Activated CD4-positive, alpha-beta T cell treated with anti-CD3 and anti-CD28 coated beads for 4 hours (primary cell): ENCODE data around the gene C11orf21.
"Not testable (repeated sequence)": the region's sequence is repeated elsewhere in the genome, so short reads cannot be mapped to it uniquely, and the experiment has no call there.

Experiments
- DNase-seq, 2 donors: peaks; one replicate each; pipeline ENCODE4 v3.0.0-alpha.2; 2020

C11orf21 gene

DNA sequence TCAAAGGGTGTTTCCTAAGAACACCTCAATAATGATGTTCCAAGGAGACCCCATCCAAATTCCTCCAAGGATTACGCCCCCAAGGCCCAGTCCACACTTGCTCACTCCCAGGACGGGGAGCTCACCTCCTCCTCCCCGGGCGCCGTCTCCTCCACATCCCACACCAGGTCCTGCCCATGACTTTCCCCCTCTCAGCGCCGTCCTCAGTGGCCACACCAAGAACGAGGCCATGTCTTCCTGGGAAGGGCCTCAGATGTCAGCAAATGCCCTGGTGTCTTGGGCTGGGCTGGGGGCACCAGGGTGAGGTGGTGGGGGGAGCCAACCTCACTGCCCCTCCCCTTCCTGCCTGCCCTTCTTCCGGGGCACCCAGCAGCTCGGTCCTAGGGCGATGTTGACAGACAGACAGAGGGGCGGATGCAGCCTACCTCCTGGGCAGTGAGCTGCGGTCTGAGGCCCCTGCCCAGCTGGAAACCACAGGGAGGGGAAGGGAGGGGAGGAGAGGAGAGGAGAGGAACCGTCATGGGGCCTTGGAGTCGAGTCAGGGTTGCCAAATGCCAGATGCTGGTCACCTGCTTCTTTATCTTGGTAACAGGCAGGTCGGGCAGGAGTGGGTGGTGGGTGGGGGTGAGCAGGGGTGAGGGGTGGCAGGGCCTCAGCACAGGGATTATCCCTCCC lies at the start of gene C11orf21, which contains the start of gene TSPAN32:
Gene C11orf21, minus strand, starts transcription at position 288 of the 675 bp plus-strand sequence. Its CDS starts 110 bp downstream, at position 178.
Gene TSPAN32, plus strand, starts transcription at position 383 of the 675 bp plus-strand sequence. Its CDS starts 137 bp downstream, at position 520.
- peak; percentile 33 to 48 for DNase-seq

DNA sequence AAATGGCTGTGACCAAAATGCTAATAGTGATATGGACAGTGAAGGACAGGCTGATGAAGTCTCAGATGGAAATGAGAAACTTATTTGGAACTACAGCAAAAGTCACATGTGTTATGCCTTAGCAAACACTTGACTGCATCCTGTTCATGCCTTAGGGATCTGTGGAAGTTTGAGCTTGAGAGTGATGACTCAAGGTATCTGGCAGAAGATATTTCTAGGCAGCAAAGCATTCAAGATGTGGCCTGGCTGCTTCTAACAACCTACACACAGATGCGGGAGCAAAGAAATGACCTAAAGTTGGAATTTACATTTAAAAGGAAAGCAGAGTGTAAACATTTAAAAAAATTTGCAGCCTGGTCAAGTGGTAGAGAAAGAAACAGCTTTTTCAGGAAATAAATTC lies 47.3 kb upstream of the C11orf21 start:
- no peak for DNase-seq

- DNase-seq = no peak
Observed at GRCh38 chr11:2347308-2347830, 45.7 kb upstream of the C11orf21 start.

DNA sequence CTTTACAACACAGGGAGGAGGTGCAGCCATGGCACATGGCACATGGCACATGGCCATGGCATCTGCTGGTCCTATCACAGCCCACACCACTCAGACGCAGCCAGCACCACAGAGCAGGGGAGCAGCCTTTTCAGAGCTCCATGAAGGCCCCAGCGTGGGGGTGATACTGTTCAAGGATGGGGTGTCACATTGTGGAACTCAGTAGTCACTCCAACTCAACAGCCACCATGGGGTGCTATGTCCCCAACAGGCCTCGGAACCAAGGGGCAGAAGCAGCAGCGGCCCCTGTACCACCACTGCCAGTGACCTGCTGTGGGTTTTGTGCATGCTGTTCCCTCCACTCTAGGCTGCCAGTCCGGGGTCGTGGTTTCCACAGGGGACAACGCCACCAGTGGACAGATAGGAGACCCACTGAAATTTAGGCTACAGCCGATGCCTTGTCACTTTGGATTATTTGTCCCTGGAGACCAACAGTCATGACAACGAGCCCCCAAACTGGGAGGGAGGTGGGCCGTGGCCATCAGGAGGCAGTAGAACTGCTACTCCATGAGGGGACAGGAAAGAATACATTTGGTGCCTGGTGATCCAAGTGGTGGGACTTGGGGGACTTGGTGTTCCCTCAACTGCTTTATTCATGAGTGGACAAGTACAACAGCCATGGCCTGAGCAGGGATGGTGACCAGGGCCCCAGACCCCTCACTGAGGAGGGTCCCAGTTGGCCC lies 45.0 kb upstream of the C11orf21 start:
- DNase-seq = no peak

GRCh38 chr11:2346014-2346413 lies 44.3 kb upstream of the C11orf21 start:
- no peak for DNase-seq

DNA sequence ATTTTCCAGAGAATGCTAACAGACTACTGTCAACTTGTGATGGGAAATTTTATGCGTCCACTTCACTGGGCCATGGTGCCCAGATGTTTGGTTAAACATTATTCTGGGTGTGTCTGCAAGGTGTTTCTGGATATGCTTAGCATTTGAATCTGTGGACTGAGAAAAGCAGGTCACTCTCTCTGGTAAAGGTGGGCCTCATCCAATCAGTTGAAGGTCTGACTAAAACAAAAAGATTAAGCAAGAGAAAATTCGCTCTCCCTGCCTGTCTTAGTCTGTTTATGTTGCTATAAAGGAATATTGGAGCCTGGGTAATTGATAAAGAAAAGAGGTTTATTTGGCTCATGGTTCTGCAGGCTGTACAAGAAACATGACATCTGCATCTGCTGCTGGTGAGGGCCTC lies 43.3 kb upstream of the C11orf21 start:
- DNase-seq = no peak

DNA sequence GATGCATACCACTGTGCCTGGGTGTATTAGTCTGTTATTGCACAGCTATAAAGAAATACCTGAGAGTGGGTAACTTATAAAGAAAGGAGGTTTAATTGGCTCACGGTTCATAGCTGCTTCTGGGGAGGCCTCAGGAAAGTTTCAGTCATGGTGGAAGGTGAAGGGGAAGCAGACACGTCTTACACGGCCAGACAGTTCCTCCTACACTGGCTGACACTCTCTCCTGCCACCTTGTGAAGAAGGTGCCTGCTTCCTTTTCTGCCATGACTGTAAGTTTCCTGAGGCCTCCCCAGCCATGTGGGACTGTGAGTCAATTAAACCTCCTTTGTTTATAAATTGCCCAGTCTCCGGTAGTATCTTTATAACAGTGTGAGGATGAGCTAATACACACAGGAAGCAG lies 41.8 kb upstream of the C11orf21 start:
- no peak for DNase-seq

GRCh38 chr11:2342981-2343380 lies 41.3 kb upstream of the C11orf21 start:
- no peak for DNase-seq

DNA sequence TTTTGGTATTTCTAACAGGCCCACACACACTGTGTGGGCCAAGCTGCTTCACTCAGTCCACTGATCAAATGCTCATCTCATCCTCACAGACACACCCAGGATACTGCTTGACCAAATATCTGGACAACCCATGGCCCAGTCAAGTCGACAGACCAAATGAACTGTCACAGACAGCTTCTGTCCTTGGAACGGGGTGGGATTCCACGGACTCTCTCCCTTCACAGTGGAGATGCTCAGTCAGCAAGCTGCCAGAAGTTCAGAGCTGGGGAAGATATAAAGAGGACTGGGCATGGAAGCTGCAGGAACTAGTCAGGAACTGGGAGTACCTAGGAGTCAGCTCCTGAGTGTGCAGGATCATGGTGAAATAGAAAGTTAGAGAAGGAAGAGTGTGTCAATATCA lies 40.8 kb upstream of the C11orf21 start:
- no peak for DNase-seq

GRCh38 chr11:2338760-2339159 lies 37.0 kb upstream of the C11orf21 start:
- DNase-seq = not testable (repeated sequence)

- not testable (repeated sequence) for DNase-seq
Observed at GRCh38 chr11:2335286-2335685, 33.6 kb upstream of the C11orf21 start.

- not testable (repeated sequence) for DNase-seq
Observed at GRCh38 chr11:2333486-2334205, 31.9 kb upstream of the C11orf21 start.

DNA sequence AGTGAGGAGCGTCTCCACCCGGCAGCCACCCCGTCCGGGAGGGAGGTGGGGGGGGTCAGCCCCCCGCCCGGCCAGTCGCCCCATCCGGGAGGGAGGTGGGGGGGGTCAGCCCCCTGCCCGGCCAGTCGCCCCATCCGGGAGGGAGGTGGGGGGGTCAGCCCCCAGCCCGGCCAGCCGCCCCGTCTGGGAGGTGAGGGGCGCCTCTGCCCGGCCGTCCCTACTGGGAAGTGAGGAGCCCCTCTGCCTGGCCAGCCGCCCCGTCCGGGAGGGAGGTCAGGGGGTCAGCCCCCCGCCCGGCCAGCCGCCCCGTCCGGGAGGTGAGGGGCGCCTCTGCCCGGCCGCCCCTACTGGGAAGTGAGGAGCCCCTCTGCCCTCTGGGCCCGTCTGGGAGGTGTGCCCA lies 30.9 kb upstream of the C11orf21 start:
- not testable (repeated sequence) for DNase-seq

- DNase-seq = no peak
Observed at GRCh38 chr11:2331404-2331803, 29.7 kb upstream of the C11orf21 start.

DNA sequence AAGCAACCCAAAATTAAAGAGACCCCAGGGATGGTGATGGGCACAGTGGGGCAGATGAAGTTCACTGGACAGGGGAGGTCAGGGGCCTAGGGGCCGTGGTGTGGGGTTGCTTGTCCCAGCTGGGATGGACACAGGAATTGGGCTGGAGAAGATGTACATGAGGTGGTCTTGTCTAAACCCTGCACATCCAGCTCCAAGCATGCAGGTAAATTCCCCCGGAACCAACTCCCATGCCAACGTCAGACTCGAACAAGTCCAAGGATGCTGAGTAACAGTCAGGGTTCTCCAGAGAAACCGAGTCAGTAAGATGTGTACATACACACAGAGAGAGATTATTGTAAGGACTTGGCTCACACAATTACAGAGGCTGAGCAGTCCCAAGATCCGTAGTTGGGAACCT lies 29.0 kb upstream of the C11orf21 start:
- no peak for DNase-seq

DNA sequence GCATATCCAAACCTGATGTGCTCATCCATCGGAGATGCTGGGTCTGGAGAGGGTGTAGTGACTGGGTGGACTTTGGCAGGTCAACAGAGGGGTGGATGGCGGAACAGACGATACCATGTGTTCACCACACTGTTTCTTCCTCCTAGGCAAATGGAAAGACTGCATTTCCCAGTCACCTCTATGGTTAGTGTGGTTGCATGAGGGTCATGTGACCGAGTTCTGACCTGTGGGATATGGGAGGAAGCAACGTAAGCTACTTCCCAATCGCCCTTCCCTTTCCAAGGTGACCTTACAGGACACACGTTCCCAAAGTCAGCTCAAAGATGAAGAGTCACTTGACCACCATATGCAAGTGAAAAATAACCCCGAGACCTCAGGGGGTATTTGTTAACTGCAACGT lies 27.8 kb upstream of the C11orf21 start:
- no peak for DNase-seq

GRCh38 chr11:2328656-2329354 lies 27.1 kb upstream of the C11orf21 start:
- DNase-seq = no peak

DNA sequence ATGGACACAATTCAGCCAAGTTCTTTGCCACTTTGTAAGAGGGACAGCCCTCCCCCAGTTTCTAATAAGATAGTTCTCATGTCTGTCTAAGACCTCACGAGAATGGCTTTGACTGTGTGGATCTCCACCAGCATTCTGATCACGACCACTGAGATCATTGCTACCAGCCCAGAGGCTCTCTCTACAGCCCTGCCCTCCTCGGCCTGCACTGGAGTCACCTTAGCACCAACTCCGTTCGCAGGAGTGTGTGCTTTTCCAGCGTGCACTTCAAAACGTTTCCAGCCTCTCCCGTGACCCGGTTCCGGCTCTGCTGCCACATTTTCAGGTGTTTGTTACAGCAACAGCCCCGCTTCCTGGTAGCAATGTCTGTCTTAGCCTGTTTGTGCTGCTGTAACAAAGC lies 26.3 kb upstream of the C11orf21 start:
- DNase-seq = no peak

DNA sequence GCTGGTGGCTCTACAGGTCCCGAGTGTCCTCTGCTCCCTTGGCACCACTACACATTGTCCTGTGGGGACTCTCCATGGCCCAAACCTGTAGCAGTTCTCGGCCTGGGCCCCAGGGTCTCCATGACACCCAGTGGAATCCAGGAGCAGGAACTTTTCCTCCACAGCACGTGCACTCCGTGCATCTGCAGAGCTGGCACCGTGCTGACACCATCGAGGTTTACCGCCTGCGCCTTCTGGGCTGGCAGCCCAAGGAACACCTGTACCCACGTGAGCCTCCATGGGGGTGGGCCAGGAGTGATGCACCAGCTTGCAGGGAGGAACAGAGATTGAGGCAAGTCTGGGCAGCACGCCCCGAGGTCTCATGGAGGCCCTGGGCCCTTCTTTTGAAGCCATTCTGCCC lies 25.3 kb upstream of the C11orf21 start:
- no peak for DNase-seq

GRCh38 chr11:2325719-2326118 lies 24.0 kb upstream of the C11orf21 start:
- DNase-seq = no peak

GRCh38 chr11:2325123-2325522 lies 23.4 kb upstream of the C11orf21 start:
- no peak for DNase-seq

DNA sequence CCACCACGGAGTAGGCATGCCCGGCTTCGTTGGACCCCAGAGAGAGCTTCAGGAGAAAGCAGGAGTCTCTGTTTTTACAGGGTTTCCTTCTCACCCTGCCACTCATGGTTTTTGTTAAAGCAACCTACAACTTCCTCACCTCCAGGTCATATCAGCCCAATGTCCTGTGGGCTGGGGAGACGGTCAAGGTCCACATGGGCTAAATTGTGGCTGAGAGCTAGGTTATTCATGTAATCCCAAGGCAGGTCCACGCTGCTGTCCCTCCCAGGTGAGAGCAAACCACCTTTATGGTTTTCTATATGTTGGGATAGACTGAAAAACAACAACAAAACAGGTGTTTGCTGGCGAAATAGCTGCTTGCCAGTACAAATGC lies 19.6 kb upstream of the C11orf21 start:
- no peak for DNase-seq
